Measurements from ENCODE around the gene FAM89B. TPM values are rescaled to one million over a fixed set of nuclear protein-coding genes. Genes with fewer than 3 reads are reported as not detected.

The FAM89B gene
- polyA plus RNA-seq, 1 donor from 2014 or later: 75.1 TPM

DNA sequence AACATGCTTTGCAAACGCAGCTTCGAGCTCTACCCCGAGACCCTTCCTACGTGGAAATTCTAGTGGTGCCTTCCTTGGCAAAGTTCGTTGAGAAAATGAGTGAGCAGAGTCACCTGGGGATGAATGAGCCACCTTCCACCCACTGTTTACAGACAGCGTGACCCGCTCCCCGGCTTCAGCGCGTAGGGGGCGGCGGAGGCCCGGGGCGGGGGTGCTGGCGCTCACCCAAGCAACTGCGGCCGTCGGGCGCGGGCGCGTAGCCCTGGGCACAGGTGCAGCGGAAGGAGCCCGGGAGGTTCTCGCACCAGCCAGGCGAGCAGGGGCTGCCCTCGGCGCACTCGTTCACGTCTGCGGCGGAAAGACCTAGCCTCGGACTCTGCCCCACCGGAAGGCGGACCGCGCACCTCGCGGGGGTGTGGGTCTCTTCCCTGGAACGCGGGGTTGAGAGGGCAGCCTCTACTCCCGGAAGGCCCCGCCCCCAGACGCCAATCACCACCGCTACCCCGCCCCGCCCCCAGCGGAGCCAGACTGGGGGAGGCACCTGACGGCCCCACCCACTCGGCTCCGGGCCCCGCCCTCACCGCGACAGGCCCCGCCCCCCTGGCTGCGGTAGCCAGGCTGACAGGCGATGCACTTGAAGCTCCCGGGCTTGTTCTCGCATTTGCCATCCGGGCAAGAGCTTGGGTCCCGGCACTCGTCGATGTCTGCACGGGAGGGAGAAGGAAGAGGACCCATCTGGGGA, 25.9 kb upstream of the FAM89B start:
- Histone ChIP-seq H3K9me2 (ENCODE audit: insufficient read depth, low read length) (no peaks in the 10 kb centered on the region), H3K9me3 (ENCODE audit: low read length) (no peaks in the 10 kb centered on the region), H3F3A (ENCODE audit: insufficient read depth, low read length, poor library complexity, severe bottlenecking) (no peaks in the 10 kb centered on the region), H3K4me2 (ENCODE audit: low read length) (no peak overlapping the region), H3K36me3 (ENCODE audit: insufficient read depth, low read length) (no peaks in the 10 kb centered on the region), H2AFZ (ENCODE audit: low read depth, low read length) (no peak overlapping the region), H3K27ac (ENCODE audit: low read length) (no peak overlapping the region), H4K20me1 (ENCODE audit: insufficient read depth) (no peaks in the 10 kb centered on the region), H3K79me2 (replicated peaks; ENCODE audit: insufficient read depth, low read length) (no peaks in the 10 kb centered on the region), H3K27me3 (ENCODE audit: insufficient read depth, low read depth, low read length) (peaks cover 29% of the 10 kb centered on the region), H3K9ac (ENCODE audit: low read length) (no peak overlapping the region), H3K4me3 (ENCODE audit: low read length) (peak overlapping the region; percentile 59)
- TF ChIP-seq EZH2 (IDR thresholded peaks at IDR 0.05; ENCODE audit: borderline replicate concordance, insufficient read depth, low read length, poor library complexity, severe bottlenecking): no peak

DNA sequence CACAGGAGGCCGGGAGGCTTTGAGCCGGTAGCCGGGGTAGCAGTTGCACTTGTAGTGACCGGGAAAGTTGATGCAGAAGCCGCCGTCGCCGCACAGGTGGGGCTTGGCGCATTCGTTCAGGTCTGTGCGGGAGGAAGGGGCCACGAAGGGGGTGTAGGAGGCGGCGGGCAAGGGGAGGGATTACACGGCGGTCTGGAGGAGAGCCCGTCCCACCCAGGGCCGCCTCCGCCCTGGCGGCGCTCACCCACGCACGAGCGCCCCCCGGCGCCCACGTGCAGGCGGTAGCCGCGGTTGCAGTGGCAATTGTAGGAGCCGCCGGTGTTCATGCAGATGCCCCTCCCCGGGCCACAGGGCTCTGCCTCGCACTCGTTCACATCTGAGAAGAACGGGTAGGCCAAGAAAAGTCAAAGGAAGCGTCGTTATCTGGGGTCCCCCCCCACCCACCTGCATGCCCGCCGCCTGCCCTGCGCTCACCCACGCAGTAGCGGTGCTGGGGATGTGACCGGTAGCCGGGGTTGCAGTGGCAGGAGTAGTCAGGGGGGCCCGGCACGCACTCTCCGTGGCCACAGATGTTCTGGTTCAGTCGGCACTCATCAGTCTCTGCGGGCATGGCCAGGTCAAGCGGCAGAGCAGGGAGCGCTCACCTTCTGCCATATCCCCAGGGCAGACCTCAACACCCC, 24.8 kb upstream of the FAM89B start:
- H3K4me3 ChIP-seq (ENCODE audit: low read length): no peak overlapping the region

DNA sequence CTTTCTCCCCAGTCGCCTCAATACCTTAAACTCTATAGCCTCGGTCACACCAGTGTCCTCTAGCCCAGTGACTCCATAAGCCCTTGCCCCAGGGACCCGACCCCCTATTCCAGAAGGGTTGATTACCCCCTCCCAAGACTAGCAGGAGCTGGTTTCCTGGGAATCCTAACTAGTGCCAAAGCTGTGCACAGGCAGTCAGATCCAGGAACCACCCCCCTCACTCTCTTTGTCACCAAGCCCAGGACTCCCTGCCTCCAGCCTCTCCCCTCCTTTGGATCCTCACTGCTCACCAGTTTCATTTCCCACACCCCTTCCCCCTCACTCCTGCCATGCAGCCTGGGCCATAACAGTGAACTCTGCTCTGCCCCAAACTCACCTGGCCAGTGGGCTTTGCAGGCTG, 23.9 kb upstream of the FAM89B start:
- Histone ChIP-seq H3K4me2 (ENCODE audit: low read length) (no peak overlapping the region), H3K27ac (ENCODE audit: low read length) (no peak overlapping the region), H4K20me1 (ENCODE audit: insufficient read depth) (no peaks in the 10 kb centered on the region), H3K9me2 (ENCODE audit: insufficient read depth, low read length) (no peaks in the 10 kb centered on the region), H3K4me3 (ENCODE audit: low read length) (no peak overlapping the region), H3K9ac (ENCODE audit: low read length) (no peak overlapping the region), H3K9me3 (ENCODE audit: low read length) (no peaks in the 10 kb centered on the region), H2AFZ (ENCODE audit: low read depth, low read length) (no peak overlapping the region), H3F3A (ENCODE audit: insufficient read depth, low read length, poor library complexity, severe bottlenecking) (no peaks in the 10 kb centered on the region), H3K36me3 (ENCODE audit: insufficient read depth, low read length) (no peaks in the 10 kb centered on the region), H3K27me3 (ENCODE audit: insufficient read depth, low read depth, low read length) (peaks cover 22% of the 10 kb centered on the region), H3K79me2 (replicated peaks; ENCODE audit: insufficient read depth, low read length) (no peaks in the 10 kb centered on the region)
- TF ChIP-seq, protein P1, sequence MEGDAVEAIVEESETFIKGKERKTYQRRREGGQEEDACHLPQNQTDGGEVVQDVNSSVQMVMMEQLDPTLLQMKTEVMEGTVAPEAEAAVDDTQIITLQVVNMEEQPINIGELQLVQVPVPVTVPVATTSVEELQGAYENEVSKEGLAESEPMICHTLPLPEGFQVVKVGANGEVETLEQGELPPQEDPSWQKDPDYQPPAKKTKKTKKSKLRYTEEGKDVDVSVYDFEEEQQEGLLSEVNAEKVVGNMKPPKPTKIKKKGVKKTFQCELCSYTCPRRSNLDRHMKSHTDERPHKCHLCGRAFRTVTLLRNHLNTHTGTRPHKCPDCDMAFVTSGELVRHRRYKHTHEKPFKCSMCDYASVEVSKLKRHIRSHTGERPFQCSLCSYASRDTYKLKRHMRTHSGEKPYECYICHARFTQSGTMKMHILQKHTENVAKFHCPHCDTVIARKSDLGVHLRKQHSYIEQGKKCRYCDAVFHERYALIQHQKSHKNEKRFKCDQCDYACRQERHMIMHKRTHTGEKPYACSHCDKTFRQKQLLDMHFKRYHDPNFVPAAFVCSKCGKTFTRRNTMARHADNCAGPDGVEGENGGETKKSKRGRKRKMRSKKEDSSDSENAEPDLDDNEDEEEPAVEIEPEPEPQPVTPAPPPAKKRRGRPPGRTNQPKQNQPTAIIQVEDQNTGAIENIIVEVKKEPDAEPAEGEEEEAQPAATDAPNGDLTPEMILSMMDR (IDR thresholded peaks at IDR 0.05; ENCODE audit: poor library complexity, severe bottlenecking): no peak
- no peak for TF ChIP-seq EP300 (conservative IDR thresholded peaks at IDR 0.05; ENCODE audit: poor library complexity, severe bottlenecking)
- no peak for TF ChIP-seq RAD21 (conservative IDR thresholded peaks at IDR 0.05)
- no peak for TF ChIP-seq POLR2AphosphoS5 (IDR thresholded peaks at IDR 0.05)
- TF ChIP-seq SMC3 (conservative IDR thresholded peaks at IDR 0.05; ENCODE audit: poor library complexity): no peak
- TF ChIP-seq TAF1 (IDR thresholded peaks at IDR 0.05; ENCODE audit: low read depth): no peak
- no peak for TF ChIP-seq MXI1 (conservative IDR thresholded peaks at IDR 0.05; ENCODE audit: poor library complexity, severe bottlenecking)
- no peak for TF ChIP-seq EZH2 (IDR thresholded peaks at IDR 0.05; ENCODE audit: borderline replicate concordance, insufficient read depth, low read length, poor library complexity, severe bottlenecking)
- TF ChIP-seq, protein P2, sequence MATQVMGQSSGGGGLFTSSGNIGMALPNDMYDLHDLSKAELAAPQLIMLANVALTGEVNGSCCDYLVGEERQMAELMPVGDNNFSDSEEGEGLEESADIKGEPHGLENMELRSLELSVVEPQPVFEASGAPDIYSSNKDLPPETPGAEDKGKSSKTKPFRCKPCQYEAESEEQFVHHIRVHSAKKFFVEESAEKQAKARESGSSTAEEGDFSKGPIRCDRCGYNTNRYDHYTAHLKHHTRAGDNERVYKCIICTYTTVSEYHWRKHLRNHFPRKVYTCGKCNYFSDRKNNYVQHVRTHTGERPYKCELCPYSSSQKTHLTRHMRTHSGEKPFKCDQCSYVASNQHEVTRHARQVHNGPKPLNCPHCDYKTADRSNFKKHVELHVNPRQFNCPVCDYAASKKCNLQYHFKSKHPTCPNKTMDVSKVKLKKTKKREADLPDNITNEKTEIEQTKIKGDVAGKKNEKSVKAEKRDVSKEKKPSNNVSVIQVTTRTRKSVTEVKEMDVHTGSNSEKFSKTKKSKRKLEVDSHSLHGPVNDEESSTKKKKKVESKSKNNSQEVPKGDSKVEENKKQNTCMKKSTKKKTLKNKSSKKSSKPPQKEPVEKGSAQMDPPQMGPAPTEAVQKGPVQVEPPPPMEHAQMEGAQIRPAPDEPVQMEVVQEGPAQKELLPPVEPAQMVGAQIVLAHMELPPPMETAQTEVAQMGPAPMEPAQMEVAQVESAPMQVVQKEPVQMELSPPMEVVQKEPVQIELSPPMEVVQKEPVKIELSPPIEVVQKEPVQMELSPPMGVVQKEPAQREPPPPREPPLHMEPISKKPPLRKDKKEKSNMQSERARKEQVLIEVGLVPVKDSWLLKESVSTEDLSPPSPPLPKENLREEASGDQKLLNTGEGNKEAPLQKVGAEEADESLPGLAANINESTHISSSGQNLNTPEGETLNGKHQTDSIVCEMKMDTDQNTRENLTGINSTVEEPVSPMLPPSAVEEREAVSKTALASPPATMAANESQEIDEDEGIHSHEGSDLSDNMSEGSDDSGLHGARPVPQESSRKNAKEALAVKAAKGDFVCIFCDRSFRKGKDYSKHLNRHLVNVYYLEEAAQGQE (IDR thresholded peaks at IDR 0.05; ENCODE audit: borderline replicate concordance): no peak

More for the DNA sequence above, 24.8 kb upstream of the FAM89B start:
- Histone ChIP-seq H3F3A (ENCODE audit: insufficient read depth, low read length, poor library complexity, severe bottlenecking) (no peaks in the 10 kb centered on the region), H3K4me2 (ENCODE audit: low read length) (no peak overlapping the region), H4K20me1 (ENCODE audit: insufficient read depth) (no peaks in the 10 kb centered on the region), H3K9me3 (ENCODE audit: low read length) (no peaks in the 10 kb centered on the region), H3K36me3 (ENCODE audit: insufficient read depth, low read length) (no peaks in the 10 kb centered on the region), H3K9me2 (ENCODE audit: insufficient read depth, low read length) (no peaks in the 10 kb centered on the region), H3K79me2 (replicated peaks; ENCODE audit: insufficient read depth, low read length) (no peaks in the 10 kb centered on the region), H3K27ac (ENCODE audit: low read length) (no peak overlapping the region), H2AFZ (ENCODE audit: low read depth, low read length) (no peak overlapping the region), H3K27me3 (ENCODE audit: insufficient read depth, low read depth, low read length) (peaks cover 22% of the 10 kb centered on the region), H3K9ac (ENCODE audit: low read length) (no peak overlapping the region)
- TF ChIP-seq, protein P2 (IDR thresholded peaks at IDR 0.05; ENCODE audit: borderline replicate concordance): no peak
- TF ChIP-seq RAD21 (conservative IDR thresholded peaks at IDR 0.05) (no peak), POLR2AphosphoS5 (IDR thresholded peaks at IDR 0.05) (no peak), EP300 (conservative IDR thresholded peaks at IDR 0.05; ENCODE audit: poor library complexity, severe bottlenecking) (no peak)

Measured in neural cell (in vitro differentiated cells).